LNCAP (cell line): Measurements from ENCODE around the gene PLGLB2.
"Not testable (repeated sequence)": the region's sequence is repeated elsewhere in the genome, so short reads cannot be mapped to it uniquely, and the experiment has no call there.

Experiments
- CTCF ChIP-seq: fragments of 450-650 bp; IDR thresholded peaks from 2 replicates; pipeline ENCODE4 v1.5.1; 2017; ENCODE audit warnings: mild to moderate bottlenecking

Gene PLGLB2

GRCh38 chr2:87747791-87748190, at the start of gene PLGLB2:
TSS of gene PLGLB2 (plus strand) at chr2:87748087. CDS start at chr2:87748154, 67 bp downstream.
- TF ChIP-seq CTCF = not testable (repeated sequence)
